GM12891 (cell line): Measurements from ENCODE around the gene FNDC3B.

Experiments used
- POLR2A ChIP-seq: IDR thresholded peaks from 2 replicates; pipeline ENCODE4 v1.6.1; 2011; ENCODE audit warnings: low read depth, low read length, control low read depth
- POLR2AphosphoS5 ChIP-seq: IDR thresholded peaks from 2 replicates; pipeline ENCODE4 v1.6.1; 2011; ENCODE audit warnings: low read depth, low read length, control low read depth
- POU2F2 ChIP-seq: IDR thresholded peaks from 2 replicates; pipeline ENCODE4 v1.6.1; 2011; ENCODE audit warnings: low read depth, mild to moderate bottlenecking, control low read depth, low read length, moderate library complexity
- TAF1 ChIP-seq: IDR thresholded peaks from 2 replicates; pipeline ENCODE4 v1.6.1; 2011; ENCODE audit warnings: low read depth, low read length, control low read depth

DNA sequence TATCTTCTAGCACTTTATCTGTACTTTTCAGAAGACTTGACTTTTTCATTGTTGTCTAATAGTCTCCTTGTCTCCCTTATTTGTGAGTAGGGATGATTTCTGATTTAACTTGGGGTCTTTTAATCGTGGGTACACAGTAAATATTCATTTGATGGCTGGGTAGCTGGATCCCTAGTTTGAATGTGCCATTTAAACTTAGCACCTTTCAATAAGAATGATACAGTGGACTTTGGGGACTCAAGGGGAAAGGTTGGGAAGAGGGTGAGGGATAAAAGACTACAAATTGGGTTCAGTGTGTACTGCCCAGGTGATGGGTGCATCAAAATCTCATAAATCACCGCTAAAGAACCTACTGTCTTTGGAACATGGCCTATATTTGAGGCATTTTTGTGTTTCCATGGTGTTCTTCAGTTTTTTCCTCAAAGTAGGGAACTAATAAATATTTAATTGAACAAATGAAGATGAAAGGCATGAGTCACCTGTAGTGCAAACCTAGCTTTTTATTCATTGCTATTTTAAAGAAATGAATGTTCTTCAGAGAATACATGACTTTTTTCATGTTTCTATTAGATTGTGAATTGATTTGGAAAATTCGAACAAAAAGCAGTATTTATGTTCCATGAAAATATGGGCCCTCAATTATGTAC lies 12.1 kb downstream of the FNDC3B start:
- no peak for TF ChIP-seq POLR2AphosphoS5
- TF ChIP-seq TAF1: no peak
- no peak for TF ChIP-seq POU2F2
- TF ChIP-seq POLR2A: no peak
